Kidney tubule cell (primary cell): Measurements from ENCODE around the gene MPLKIP.
"Not testable (repeated sequence)": the region's sequence is repeated elsewhere in the genome, so short reads cannot be mapped to it uniquely, and the experiment has no call there.

Experiments used
- DNase-seq: peaks from one replicate; pipeline ENCODE4 v3.0.0-alpha.2; 2018; ENCODE audit warnings: low spot score

Gene MPLKIP

DNA sequence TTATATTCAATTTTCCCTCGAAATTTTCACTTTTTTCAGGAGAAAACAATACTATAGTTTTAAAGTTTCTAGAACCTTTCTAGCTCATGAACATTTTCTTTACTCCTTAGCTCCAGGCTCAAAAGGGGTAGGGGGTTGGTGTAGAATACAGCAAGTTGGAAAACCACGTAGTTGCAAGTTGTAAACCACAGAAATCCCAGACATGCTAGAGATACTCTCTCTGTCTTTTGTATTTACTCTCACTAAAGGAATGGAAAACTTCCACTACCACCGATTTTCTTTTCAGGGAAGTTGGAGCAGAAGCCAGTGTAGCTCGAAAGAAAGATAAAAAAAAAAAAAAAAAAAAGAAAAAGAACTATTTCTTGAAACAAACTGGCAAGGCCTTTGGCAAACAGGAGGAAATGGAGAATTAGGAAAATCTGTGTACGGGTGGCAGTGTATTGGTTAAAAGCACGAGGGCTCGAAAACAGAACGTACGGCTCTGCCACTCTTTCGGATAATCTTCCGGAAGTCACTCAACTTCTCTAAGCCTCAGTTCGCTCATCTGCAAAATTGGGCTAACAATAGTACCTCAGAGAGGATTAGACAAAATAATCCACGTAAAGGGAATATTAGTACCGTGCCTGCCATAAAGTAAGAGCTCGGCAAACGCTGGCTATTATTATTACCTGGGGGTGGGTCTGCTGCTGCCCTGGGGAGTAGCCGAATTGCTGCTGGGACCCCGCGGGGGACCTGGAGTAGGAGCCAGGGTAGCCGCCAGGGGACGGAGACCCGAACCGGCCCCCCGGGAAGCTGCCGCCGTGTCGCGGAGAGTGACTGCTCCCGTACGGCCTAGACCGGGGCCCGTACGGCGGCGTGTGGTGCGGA is 628 bp downstream of the MPLKIP start:
- peak; percentile 25 for DNase-seq

DNA sequence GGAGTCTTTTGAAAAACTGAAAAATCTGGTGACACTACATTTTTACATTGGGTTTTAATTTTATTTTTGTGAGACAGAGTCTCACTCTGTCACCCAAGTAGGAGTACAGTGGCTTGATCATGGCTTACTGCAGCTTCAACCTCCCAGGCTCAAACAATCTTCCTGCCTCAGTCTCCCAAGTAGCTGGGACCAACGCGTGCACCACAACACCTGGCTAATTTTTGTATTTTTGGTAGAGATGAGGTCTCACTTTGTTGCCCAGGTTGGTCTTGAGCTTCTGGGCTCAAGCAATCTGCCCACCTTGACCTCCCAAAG is 11.5 kb downstream of the MPLKIP start:
- no peak for DNase-seq

DNA sequence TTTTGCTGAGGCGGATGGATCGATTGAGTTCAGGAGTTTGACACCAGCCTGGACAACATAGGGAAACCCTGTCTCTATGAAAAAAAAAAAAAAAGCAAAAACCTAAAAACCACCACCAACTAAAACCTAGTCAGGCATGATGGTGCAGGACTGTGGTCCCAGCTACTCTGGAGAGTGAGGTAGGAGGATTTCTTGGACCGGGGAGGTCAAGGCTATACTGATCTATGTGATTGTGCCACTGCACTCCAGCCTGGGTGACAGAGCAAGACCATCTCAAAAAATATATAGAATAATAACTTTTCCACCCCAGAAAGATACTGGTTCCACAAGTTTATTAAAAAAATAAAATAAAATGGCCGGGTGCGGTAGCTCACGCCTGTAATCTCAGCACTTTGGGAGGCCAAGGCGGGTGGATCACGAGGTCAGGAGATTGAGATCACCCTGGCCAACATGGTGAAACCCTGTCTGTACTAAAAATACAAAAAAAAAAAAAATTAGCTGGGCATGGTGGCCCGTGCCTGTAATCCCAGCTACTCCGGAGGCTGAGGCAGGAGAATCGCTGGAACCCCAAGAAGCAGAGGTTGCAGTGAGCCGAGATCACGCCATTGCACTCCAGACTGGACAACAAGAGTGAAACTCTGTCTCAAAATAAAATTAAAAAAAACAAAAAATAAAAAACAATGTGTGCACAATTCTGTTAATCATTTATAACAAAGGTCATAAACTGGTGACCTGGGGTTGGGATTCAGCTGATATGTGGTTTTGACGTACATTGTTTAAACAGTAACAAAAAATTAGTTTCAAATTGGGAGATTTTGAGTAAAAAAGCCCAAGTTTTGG is 12.1 kb downstream of the MPLKIP start:
- not testable (repeated sequence) for DNase-seq

DNA sequence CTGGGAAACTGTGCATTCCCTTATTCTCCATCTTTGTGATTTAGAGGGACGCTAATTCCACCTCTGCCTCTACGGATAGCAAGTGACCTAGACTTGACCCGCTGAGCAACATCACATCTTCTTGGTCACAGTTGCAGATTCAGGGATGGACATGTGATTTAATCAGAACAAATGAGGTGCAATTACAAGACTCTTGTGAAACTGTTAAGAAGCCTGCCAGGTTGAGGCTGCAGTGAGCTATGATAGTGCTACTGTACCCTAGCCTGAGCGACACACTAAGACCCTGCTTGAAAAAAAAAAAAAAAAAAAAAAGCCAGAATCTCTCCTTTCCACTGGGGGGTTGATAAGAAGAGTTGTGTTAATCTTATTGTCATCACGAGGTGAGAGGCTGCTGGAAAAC is 14.4 kb downstream of the MPLKIP start:
- DNase-seq: no peak

DNA sequence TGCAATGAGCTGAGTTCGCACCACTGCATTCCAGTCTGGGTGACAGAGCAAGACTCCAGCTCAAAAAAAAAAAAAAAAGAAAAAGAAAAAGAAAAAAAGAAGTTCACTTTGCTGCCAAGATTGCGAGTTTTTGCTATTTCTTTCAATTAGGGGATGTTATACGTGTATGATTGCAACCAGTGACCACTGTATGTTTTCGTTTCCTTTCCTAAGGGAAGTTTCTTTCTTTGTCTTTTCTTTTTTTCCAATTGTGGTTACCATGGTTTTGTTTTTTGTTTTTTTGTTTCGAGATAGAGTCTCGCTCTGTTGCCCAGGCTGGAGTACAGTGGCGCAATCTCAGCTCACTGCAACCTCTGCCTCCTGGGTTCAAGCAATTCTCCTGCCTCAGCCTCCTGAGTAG is 16.2 kb downstream of the MPLKIP start:
- DNase-seq: not testable (repeated sequence)

DNA sequence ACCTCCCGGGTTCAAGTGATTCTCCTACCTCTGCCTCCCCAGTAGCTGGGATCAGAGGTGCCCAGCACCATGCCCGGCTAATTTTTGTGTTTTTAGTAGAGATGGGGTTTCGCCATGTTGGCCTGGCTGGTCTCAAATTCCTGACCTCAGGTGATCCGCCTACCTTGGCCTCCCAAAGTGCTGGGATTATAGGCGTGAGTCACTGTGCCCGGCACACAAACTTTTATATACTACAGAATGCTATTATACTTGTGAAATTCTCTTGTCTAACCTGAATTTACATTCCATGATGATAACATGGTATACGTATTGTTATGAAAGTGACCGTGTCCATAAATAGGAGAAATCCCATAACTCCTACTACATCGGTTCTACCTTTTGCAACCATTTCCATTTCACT is 17.2 kb downstream of the MPLKIP start:
- DNase-seq: peak; percentile 33

DNA sequence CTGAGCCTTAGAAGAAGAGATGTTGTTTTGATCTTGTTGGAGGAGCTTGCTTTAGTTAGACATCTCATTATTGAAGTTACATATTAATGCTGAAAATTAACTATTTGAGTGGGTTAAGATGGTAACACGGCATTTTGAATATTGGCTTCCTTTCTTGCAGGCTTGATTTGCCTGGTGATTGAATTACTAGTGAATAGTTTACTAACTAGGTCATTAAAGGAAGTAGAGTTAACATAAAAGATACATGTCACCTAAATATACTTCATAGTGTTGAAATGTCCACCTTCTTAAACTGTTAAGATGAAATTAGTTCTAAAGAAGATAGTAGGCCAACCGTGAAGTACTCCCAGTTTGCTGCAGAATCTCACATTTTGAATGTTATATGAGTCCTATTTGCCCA is 18.5 kb downstream of the MPLKIP start:
- DNase-seq: peak; percentile 47

DNA sequence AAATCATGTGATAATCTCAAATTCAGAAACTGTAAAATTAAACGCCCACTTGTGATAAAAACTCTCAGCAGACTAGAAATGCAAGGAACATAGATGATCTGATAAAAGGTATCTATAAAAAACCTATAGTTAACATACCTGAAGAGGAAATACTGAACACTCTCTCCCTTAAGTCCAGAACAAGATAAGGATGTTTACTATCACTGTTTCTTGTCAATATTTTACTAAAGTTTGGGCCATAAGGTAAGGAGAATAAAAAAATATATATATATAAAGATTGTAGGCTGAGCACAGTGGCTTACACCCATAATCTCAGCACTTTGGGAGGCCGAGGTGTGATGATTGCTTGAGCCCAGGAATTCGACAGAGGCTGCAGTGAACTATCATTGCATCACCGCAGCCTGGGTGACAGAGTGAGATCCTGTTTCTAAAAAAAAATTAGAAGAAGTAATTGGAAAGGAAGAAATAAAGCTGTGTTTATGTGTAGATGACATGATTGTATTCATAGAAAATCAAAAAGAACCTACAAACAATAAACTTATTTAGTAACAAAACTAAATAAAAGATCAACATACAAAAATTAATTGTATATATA is 28.4 kb downstream of the MPLKIP start:
- no peak for DNase-seq

DNA sequence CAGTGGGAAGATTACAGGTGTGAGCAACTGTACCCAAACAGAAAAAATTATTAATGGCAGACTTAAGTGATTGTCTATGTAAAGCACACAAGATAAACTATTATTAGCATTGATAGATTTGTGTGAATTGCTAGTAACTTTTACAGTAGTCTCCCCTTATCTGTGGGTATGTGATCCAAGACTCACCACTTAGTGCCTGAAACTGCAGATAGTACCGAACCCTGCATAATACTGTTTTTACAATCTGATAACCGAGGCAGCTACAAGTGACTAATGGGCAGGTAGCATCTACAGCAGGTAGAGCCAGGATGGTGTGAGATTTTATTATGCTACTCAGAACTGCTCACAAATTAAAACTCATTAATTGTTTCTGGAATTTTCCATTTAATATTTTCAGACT is 31.5 kb downstream of the MPLKIP start:
- DNase-seq: no peak

DNA sequence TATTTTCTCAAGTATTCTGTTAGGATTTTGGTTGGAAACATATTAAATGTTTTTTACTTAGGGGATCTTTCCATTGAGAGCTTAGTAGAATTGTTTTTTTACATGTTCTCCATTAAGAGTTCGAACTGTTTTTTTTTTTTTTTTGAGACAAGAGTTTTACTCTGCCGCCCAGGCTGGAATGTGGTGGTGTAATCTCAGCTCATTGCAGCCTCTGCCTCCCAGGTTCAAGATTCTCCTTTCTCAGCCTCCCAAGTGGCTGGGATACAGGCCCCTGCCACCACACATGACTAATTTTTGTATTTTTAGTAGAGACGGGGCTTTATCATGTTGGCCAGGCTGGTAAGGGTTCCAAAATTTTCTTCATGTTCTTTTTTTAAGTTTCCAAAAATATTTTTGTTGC is 33.2 kb downstream of the MPLKIP start:
- DNase-seq: no peak

DNA sequence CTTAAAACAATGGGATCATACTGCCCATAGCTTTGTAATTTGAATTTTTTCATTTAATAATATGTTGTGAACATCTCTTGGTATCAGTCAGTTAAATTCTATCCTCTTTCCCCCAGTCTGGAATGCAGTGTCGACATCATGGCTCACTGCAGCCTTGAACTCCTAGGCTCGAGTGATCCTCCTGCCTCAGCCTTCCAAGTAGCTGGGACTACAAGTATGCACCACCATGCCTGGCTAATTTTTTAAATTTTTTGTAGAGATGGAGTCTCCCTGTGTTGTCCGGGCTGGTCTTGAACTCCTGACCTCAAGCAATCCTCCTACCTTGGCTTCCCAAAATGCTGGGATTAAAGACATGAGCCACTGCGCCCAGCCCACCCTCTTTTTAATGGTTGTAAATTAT is 34.6 kb downstream of the MPLKIP start:
- no peak for DNase-seq

DNA sequence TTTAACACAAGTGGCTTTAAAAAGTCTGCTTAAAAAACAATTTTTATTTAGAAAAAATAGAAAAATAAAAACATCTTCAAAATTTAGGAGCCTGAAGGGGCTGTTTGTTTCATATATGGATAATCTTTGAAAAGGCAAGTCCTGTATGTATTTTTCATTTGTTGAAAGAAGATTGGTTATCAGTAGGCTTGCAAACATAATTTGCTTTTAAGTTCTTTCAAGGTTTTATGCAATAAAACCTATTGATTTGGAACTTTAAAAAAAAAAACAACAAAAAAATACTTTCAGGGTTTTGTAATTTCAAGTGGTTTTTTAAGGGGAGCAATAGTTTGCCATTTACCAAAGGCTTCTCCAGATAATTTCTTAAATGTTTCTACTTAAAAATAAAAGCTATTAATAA is 35.6 kb downstream of the MPLKIP start:
- DNase-seq: no peak

DNA sequence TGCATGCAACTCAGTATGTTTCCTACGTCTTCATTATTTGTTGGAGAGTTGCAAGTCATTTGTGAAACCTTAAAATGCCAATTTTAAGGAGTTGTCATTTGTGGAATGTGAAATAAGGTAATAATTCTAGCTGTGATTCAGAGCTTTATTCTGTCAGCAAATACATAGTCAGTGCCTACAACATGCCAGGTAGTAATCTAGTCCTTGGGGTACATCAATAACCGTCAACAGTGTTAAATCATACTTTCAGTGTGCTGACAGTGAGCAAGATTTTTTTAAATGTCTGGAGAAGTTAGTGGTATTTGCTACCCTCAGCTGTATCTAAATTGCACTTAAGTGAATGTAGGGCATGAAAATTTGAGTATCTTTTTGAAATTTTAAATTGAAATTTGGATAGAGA is 36.7 kb downstream of the MPLKIP start:
- no peak for DNase-seq

DNA sequence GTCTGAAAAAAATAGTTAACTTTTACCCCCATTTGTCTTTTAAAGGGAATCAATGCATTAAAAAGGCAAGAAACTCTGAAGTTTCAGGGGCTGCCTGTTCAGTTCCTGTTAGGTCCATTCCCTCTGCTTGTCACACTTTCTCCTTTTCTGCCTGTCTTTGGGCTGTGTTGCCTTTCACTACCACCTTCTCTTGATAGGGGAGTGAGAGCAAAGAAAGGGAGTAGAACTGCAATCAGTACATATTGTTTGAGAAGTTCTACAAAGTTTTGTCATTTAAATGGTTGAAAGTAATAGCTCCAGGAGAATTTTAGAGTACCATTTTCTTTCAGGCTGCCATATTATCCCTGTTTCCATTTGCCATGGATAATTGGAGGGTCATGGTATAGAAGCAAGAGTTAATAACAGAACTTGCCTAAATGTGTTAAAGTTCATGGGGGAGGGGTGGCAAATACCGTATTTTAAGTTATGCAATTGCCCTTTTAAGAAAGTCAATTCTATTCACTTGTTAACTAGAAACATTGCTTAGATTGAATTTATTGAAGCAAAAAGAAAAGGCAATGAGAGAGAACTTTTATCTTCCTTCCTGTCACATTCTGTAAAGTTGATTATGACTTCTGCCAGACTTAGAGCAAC is 38.6 kb downstream of the MPLKIP start:
- no peak for DNase-seq

DNA sequence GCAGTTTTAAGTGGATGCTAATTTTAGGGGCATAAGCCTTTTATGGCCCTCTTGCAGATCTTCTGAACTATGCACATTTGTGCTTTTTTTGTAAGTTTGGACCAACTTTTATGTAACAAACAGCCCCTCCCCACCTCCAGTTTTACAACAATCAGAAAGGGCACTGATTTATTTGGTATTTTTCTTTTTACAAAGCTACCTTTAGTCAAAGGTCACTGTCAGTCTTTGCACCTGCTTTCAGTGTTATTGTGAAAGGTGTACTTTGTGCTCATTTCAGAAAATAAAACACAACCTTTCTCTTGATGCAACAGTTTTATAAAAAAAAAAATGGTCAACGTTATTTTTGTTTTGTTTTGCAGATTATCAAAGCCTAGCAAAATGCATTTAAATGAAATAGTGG is 39.2 kb downstream of the MPLKIP start:
- DNase-seq: no peak

DNA sequence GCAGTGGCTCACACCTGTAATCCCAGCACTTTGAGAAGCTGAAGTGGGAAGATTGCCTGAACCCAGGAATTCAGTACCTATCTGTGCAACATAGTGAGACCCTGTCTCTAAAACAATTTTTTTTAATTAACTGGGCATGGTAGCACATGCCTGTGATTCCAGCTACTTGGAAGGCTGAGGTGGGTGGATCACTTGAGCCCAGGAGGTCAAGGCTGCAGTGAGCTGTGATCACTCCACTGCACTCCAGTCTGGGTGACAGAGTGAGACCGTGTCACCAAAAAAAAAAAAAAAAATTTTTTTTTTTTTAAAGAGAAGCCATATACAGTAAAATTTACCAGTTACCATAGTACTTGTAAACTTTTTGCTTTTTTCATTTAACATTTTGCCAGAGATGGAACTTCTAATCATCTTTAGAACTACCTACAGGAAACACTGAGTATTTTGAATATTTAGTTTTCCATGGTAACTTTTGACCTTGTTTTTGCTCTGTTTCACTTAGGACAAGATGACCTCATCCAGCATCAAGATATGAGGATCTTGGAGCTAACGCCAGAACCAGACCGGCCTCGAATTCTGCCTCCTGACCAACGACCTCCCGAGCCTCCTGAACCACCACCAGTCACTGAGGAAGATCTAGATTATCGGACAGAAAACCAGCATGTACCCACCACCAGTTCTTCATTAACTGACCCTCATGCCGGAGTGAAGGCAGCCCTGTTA is 40.6 kb downstream of the MPLKIP start:
- DNase-seq: no peak

DNA sequence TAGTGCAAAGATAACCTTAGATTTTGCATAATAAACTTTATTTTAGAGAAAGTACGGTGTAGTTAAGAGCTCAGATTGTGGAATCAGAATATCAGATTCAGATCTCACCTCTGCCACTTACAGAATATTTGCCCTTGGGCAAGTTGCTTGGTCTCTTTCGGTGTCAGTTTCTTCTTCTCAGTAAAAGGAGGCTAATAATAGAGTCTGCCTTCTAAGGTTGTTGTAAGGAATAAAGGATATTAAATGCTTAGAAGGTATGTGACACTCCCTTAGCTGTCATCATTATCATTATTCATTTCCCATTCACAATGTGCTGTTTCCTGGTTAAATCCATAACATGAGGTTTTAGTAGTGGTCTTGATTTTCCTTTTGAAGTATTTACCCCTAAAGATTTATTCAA is 42.2 kb downstream of the MPLKIP start:
- DNase-seq: no peak

DNA sequence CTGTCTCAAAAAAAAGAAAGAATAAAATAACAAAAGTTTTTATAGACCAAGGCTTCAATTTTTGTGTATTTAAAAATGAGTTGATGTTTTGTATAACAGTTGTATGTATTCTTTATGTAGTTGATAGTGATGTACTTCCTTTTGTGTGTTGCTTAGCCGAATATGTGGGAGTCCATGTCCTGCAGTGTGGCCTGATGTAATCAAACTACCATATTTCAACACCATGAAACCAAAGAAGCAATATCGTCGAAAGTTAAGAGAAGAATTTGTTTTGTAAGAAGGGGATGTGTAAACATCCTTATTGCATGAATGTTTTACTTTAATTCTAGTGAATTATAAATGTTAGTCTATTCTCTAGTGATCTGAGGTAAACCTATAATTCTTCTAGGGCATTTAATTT is 56.6 kb downstream of the MPLKIP start:
- DNase-seq: no peak
